Liver (tissue), 9 donors: ENCODE data around the gene ANKRD13D. TPM values are rescaled to one million over a fixed set of nuclear protein-coding genes. Genes with fewer than 3 reads are reported as not detected.
A peak's percentile ranks its signal among the peaks of the same experiment; 100 is the strongest.
"Not testable (repeated sequence)": the region's sequence is repeated elsewhere in the genome, so short reads cannot be mapped to it uniquely, and the experiment has no call there.

Experiments
- DNase-seq: peaks from one replicate; pipeline ENCODE4 v3.0.0-alpha.2; 2017; ENCODE audit warnings: low spot score
- H3K27ac ChIP-seq, 2 donors: one replicate each; pipeline ENCODE4 v1.7.0; 2013; ENCODE audit warnings: inconsistent platforms in 2 of 2, low read length in 2 of 2, control low read depth in 1 of 2, low read depth in 1 of 2, mild to moderate bottlenecking in 1 of 2
- H3K27me3 ChIP-seq, 4 donors: one replicate each; pipeline versions ENCODE4 v1.6.1 to v1.7.0; 2013; ENCODE audit warnings: low read length in 3 of 4, inconsistent platforms in 1 of 4, mild to moderate bottlenecking in 1 of 4, moderate library complexity in 1 of 4; ENCODE audit not compliant: control insufficient read depth in 4 of 4, insufficient read depth in 4 of 4
- H3K36me3 ChIP-seq, 4 donors: one replicate each; pipeline versions ENCODE4 v1.6.1 to v1.7.0; 2013; ENCODE audit warnings: low read length in 3 of 4, mild to moderate bottlenecking in 3 of 4, low read depth in 1 of 4, moderate library complexity in 1 of 4; ENCODE audit not compliant: control insufficient read depth in 4 of 4, insufficient read depth in 3 of 4
- H3K4me1 ChIP-seq, 4 donors: one replicate each; pipeline versions ENCODE4 v1.6.1 to v1.7.0; 2013; ENCODE audit warnings: low read length in 3 of 4, mild to moderate bottlenecking in 3 of 4, moderate library complexity in 1 of 4; ENCODE audit not compliant: control insufficient read depth in 4 of 4, insufficient read depth in 4 of 4
- H3K4me3 ChIP-seq, 3 donors: one replicate each; pipeline versions ENCODE4 v1.6.1 to v1.7.0; 2013; ENCODE audit warnings: low read length in 3 of 3, control low read depth in 1 of 3, low read depth in 1 of 3, mild to moderate bottlenecking in 1 of 3
- H3K9ac ChIP-seq, 2 donors: one replicate each; pipeline ENCODE4 v1.7.0; 2013; ENCODE audit warnings: low read length in 2 of 2, mild to moderate bottlenecking in 2 of 2, moderate library complexity in 2 of 2, control low read depth in 1 of 2, low read depth in 1 of 2
- H3K9me3 ChIP-seq, 4 donors: one replicate each; pipeline versions ENCODE4 v1.6.1 to v1.7.0; 2013; ENCODE audit warnings: low read length in 3 of 4; ENCODE audit not compliant: control insufficient read depth in 4 of 4
- EGR1 ChIP-seq, 2 donors: IDR thresholded peaks; 2 replicates each; pipeline ENCODE4 v1.6.1; 2016 to 2018; ENCODE audit warnings: antibody characterized with exemption in 2 of 2, low read depth in 2 of 2
- FOXA1 ChIP-seq: IDR thresholded peaks from 2 replicates; pipeline ENCODE4 v1.6.1; 2016; ENCODE audit warnings: antibody characterized with exemption
- FOXA2 ChIP-seq: IDR thresholded peaks from 2 replicates; pipeline ENCODE4 v1.6.1; 2016; ENCODE audit warnings: antibody characterized with exemption
- GABPA ChIP-seq, 2 donors: IDR thresholded peaks in 1 of 2; conservative IDR thresholded peaks in 1 of 2; 2 replicates each; pipeline ENCODE4 v1.6.1; 2016; ENCODE audit warnings: antibody characterized with exemption in 2 of 2, mild to moderate bottlenecking in 1 of 2, moderate library complexity in 1 of 2
- HNF4A ChIP-seq, 2 donors: conservative IDR thresholded peaks; 2 replicates each; pipeline ENCODE4 v1.6.1; 2016; ENCODE audit warnings: antibody characterized with exemption in 2 of 2, mild to moderate bottlenecking in 2 of 2
- HNF4G ChIP-seq: IDR thresholded peaks from 2 replicates; pipeline ENCODE4 v1.6.1; 2016; ENCODE audit warnings: antibody characterized with exemption
- JUND ChIP-seq, 2 donors: IDR thresholded peaks; 2 replicates each; pipeline ENCODE4 v1.6.1; 2016; ENCODE audit warnings: antibody characterized with exemption in 2 of 2
- NR2F2 ChIP-seq: IDR thresholded peaks from 2 replicates; pipeline ENCODE4 v1.6.1; 2016; ENCODE audit warnings: antibody characterized with exemption
- RAD21 ChIP-seq, 2 donors: IDR thresholded peaks; 2 replicates each; pipeline ENCODE4 v1.6.1; 2016; ENCODE audit warnings: antibody characterized with exemption in 2 of 2, mild to moderate bottlenecking in 2 of 2
- RXRA ChIP-seq, 2 donors: IDR thresholded peaks; 2 replicates each; pipeline ENCODE4 v1.6.1; 2017 to 2018; ENCODE audit warnings: antibody characterized with exemption in 2 of 2, mild to moderate bottlenecking in 1 of 2
- SP1 ChIP-seq: IDR thresholded peaks from 2 replicates; pipeline ENCODE4 v1.6.1; 2018; ENCODE audit warnings: antibody characterized with exemption, mild to moderate bottlenecking
- TAF1 ChIP-seq: conservative IDR thresholded peaks from 2 replicates; pipeline ENCODE4 v1.6.1; 2016; ENCODE audit warnings: antibody characterized with exemption, mild to moderate bottlenecking
- YY1 ChIP-seq: IDR thresholded peaks from 2 replicates; pipeline ENCODE4 v1.6.1; 2016; ENCODE audit warnings: antibody characterized with exemption, mild to moderate bottlenecking
- WGBS: extraction: QIAGEN DNeasy Blood & Tissue Kit; methylation state at CpG from one replicate; pipeline ENCODE4 v1.1.7; 2013; 5-methylcytosine and 5-hydroxymethylcytosine counted together
- polyA plus RNA-seq, 2 donors: library from polyadenylated mRNA; stranded (reverse) in 1 of 2; unstranded in 1 of 2; fragments of 200-250 nt in 1 of 2; fragments of >200 nt in 1 of 2; fragmentation: Nextera tagmentation in 1 of 2; extraction: Ambion mirVana in 1 of 2; gene quantifications; one replicate each; pipeline versions ENCODE4 v1.2.1 to v1.2.3, GENCODE V29; 2013 to 2015
- total RNA-seq, 2 donors: library from RNA; depleted of rRNA; stranded (reverse); fragments of >200 nt; gene quantifications; one replicate each; pipeline ENCODE4 v1.2.3, GENCODE V29; 2014
- TF ChIP-seq, protein P1 (sequence below): IDR thresholded peaks from 2 replicates; pipeline ENCODE4 v1.6.1; 2016; ENCODE audit warnings: antibody characterized with exemption
- TF ChIP-seq, protein P2 (sequence below): IDR thresholded peaks from 2 replicates; pipeline ENCODE4 v1.6.1; 2016; ENCODE audit warnings: antibody characterized with exemption, mild to moderate bottlenecking
- TF ChIP-seq, protein P3 (sequence below): IDR thresholded peaks from 2 replicates; pipeline ENCODE4 v1.6.1; 2016; ENCODE audit warnings: antibody characterized with exemption
- donor health status: healthy.
- donor health status: healthy.
- donor health status: healthy.
- donor health status: healthy.
- donor health status: healthy.

ANKRD13D gene
- total and polyA plus RNA-seq, 4 donors = 5.5 to 15.0 (median 5.9) TPM

DNA sequence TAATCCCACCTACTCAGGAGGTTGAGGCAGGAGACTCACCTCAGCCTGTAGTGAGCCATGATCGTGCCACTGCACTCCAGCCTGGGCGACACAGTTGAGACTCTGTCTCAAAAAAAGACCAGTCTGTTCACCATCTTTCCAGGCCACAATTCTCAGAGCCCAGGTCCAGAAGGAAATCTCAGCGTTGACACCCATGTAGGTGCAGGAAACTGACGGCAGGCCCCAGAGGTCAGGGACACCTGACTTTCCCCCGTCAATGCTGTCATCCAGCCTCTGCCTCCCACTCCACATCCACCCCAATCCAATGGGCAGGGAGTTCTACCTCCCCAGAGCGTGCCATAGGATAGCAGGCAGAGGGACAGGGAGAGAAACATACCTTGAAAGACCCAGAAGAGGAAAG lies 28.7 kb upstream of the ANKRD13D start (continued):
- TF ChIP-seq HNF4G (no peak), HNF4A (conservative IDR thresholded peaks at IDR 0.05) (no peak), YY1 (no peak)

DNA sequence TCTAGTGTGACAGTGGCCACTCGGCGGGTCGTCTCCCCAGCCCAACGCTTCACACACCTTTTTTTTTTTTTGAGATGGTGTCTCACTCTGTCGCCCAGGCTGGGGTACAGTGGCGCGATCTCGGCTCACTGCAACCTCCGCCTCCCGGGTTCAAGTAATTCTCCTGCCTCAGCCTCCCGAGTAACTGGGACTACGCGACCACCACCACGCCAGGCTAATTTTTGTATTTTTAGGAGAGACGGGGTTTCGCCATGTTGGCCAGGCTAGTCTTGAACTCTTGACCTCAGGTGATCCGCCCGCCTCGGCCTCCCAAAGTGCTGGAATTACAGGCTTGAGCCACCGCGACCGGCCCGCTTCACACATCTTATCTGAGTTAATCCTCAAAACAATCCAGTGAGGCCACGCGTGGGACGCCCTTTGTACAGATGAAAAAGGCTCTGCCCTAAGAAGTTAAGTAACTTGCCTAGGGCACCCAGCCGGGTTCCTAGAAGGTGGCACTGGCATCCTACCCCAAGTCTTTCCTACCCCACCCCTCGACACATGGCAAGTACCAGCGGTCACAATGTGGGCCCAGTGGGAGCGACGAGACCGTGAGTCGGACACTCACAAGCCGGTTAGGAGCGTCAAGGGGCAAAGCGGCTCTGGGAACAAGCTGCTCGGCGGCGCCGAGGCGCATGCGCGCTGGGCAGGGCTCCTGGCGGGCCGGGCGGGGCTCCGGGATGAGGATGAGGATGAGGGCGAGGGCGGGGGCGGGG lies 28.0 kb upstream of the ANKRD13D start:
- H3K9me3 ChIP-seq, H3K27me3 ChIP-seq, H3K27ac ChIP-seq, H3K9ac ChIP-seq, H3K36me3 ChIP-seq: not testable (repeated sequence)
- DNase-seq = peak; percentile 54
- Histone ChIP-seq H3K4me3 (peak overlapping the region in 1 of 3 donors; percentile 34), H3K4me1 (peaks cover 12 to 55% (median 38%) of the 10 kb centered on the region in 4 donors)
- 32% methylated on average over 50 of the region's 50 CpGs for WGBS

DNA sequence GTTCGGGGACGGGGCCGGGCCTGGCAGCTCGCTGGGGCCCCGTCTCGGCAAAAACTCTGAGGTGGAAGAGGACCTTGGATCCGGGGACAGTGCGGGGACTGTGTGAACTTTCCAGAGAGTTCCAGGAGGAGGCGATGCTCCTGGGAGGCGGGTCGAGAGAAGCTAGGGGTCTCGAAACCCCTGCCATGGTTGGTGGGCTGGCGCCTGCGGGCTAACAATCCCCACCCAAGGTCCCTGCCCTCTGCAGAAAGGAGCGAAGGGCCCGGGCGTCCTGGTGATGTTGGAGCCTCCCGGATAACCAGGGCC lies 27.5 kb upstream of the ANKRD13D start:
- Histone ChIP-seq H3K9me3 (no peaks in the 10 kb centered on the region), H3K4me3 (no peak overlapping the region), H3K27ac (no peak overlapping the region), H3K4me1 (peaks cover 12 to 52% (median 34%) of the 10 kb centered on the region in 4 donors), H3K9ac (no peak overlapping the region), H3K27me3 (no peaks in the 10 kb centered on the region), H3K36me3 (peaks cover 0 to 2% (median 0%) of the 10 kb centered on the region in 4 donors)
- TF ChIP-seq RXRA (IDR thresholded peaks at IDR 0.05) (no peak), TAF1 (no peak), HNF4A (conservative IDR thresholded peaks at IDR 0.05) (peak in 1 of 2 donors; percentile 42), EGR1 (IDR thresholded peaks at IDR 0.05; ENCODE audit: low read depth in 2 of 2) (no peak)
- DNase-seq = no peak
- 28% methylated on average over 18 of the region's 18 CpGs for WGBS

DNA sequence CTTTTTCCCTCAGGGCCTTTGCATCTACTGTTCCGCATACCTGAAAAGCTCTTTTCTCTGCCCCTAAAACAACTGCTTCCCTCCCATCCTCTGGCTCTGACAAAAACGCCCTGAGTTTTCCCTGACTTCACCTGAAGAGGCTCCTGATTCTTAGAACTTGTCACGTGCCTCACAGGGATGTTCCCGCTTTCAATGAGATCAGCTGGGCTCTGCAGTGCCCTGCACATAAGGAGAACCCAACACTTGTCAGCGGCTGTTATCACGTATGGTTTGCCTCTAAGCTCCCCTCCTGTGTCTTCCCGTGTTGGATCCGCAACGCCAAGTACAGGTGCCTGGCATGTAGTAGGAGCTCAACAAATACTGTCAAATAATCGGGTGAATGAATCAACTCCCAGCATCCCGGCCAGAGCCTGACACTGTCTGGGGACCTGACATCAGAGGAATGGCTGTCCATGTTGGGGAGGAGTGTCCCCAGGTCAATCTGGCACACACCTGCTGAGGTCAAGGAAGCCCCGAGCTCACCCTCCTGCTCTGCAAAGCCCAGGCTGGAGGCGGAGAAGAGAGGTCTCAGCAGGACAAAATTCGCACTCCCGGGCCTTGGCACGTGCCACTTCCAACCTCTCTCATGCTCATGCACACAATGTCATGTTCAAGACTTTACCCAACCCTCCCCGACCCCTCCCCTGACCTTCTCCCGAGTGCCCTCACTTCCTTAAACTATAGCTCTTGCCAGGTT lies 27.0 kb upstream of the ANKRD13D start:
- DNase-seq = no peak
- H3K27ac ChIP-seq = no peak overlapping the region
- no peak overlapping the region for H3K9ac ChIP-seq
- peaks cover 0 to 2% (median 0%) of the 10 kb centered on the region in 4 donors for H3K36me3 ChIP-seq
- no peaks in the 10 kb centered on the region for H3K9me3 ChIP-seq
- no peak for TF ChIP-seq TAF1
- TF ChIP-seq RAD21 (IDR thresholded peaks at IDR 0.05) = no peak
- no peak for TF ChIP-seq FOXA2
- no peak for TF ChIP-seq HNF4A (conservative IDR thresholded peaks at IDR 0.05)
- TF ChIP-seq RXRA (IDR thresholded peaks at IDR 0.05) = no peak
- no peak for TF ChIP-seq FOXA1
- TF ChIP-seq NR2F2 = no peak
- TF ChIP-seq, protein P1, sequence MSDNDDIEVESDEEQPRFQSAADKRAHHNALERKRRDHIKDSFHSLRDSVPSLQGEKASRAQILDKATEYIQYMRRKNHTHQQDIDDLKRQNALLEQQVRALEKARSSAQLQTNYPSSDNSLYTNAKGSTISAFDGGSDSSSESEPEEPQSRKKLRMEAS = no peak
- no peak for TF ChIP-seq HNF4G
- no peak for TF ChIP-seq YY1
- no peak for TF ChIP-seq SP1
- TF ChIP-seq, protein P2, sequence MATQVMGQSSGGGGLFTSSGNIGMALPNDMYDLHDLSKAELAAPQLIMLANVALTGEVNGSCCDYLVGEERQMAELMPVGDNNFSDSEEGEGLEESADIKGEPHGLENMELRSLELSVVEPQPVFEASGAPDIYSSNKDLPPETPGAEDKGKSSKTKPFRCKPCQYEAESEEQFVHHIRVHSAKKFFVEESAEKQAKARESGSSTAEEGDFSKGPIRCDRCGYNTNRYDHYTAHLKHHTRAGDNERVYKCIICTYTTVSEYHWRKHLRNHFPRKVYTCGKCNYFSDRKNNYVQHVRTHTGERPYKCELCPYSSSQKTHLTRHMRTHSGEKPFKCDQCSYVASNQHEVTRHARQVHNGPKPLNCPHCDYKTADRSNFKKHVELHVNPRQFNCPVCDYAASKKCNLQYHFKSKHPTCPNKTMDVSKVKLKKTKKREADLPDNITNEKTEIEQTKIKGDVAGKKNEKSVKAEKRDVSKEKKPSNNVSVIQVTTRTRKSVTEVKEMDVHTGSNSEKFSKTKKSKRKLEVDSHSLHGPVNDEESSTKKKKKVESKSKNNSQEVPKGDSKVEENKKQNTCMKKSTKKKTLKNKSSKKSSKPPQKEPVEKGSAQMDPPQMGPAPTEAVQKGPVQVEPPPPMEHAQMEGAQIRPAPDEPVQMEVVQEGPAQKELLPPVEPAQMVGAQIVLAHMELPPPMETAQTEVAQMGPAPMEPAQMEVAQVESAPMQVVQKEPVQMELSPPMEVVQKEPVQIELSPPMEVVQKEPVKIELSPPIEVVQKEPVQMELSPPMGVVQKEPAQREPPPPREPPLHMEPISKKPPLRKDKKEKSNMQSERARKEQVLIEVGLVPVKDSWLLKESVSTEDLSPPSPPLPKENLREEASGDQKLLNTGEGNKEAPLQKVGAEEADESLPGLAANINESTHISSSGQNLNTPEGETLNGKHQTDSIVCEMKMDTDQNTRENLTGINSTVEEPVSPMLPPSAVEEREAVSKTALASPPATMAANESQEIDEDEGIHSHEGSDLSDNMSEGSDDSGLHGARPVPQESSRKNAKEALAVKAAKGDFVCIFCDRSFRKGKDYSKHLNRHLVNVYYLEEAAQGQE = no peak
- no peak for TF ChIP-seq GABPA (IDR thresholded peaks at IDR 0.05 in 1 of 2, conservative IDR thresholded peaks at IDR 0.05 in 1 of 2)
- TF ChIP-seq, protein P3, sequence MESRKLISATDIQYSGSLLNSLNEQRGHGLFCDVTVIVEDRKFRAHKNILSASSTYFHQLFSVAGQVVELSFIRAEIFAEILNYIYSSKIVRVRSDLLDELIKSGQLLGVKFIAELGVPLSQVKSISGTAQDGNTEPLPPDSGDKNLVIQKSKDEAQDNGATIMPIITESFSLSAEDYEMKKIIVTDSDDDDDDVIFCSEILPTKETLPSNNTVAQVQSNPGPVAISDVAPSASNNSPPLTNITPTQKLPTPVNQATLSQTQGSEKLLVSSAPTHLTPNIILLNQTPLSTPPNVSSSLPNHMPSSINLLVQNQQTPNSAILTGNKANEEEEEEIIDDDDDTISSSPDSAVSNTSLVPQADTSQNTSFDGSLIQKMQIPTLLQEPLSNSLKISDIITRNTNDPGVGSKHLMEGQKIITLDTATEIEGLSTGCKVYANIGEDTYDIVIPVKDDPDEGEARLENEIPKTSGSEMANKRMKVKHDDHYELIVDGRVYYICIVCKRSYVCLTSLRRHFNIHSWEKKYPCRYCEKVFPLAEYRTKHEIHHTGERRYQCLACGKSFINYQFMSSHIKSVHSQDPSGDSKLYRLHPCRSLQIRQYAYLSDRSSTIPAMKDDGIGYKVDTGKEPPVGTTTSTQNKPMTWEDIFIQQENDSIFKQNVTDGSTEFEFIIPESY = no peak
- no peak for TF ChIP-seq JUND (IDR thresholded peaks at IDR 0.05)
- peaks cover 12 to 49% (median 30%) of the 10 kb centered on the region in 4 donors for H3K4me1 ChIP-seq
- WGBS = 59% methylated on average over 18 of the region's 18 CpGs
- no peaks in the 10 kb centered on the region for H3K27me3 ChIP-seq
- H3K4me3 ChIP-seq = no peak overlapping the region
